HepG2 (cell line): Measurements from ENCODE around the gene CIART. TPM values are rescaled to one million over a fixed set of nuclear protein-coding genes. Genes with fewer than 3 reads are reported as not detected.

Experiments used
- AFF4 ChIP-seq: sonication (generic); formaldehyde crosslinking; IDR thresholded peaks from 2 replicates; pipeline ENCODE4 v1.4.0; 2020; ENCODE audit warnings: missing genetic modification reagents
- AKNA ChIP-seq: sonication (generic); formaldehyde crosslinking; IDR thresholded peaks from 2 replicates; pipeline ENCODE4 v1.4.0; 2020; ENCODE audit warnings: missing genetic modification reagents, borderline replicate concordance
- GFI1 ChIP-seq: sonication (generic); formaldehyde crosslinking; IDR thresholded peaks from 2 replicates; pipeline ENCODE4 v1.5.0; 2020; ENCODE audit warnings: missing genetic modification reagents, mild to moderate bottlenecking, borderline replicate concordance
- HCFC1 ChIP-seq: fragments of 150-350 bp; IDR thresholded peaks from 2 replicates; pipeline ENCODE4 v1.6.1; 2014; ENCODE audit warnings: low read depth, low read length
- JUN ChIP-seq: sonication (generic); formaldehyde crosslinking; IDR thresholded peaks from 2 replicates; pipeline ENCODE4 v1.4.0; 2020; ENCODE audit warnings: mild to moderate bottlenecking, missing genetic modification reagents
- KAT2B ChIP-seq: fragments of 150-350 bp; IDR thresholded peaks from 2 replicates; pipeline ENCODE4 v1.6.1; 2014; ENCODE audit warnings: low read depth, low read length, borderline replicate concordance
- KDM5B ChIP-seq: sonication (generic); formaldehyde crosslinking; IDR thresholded peaks from 2 replicates; pipeline ENCODE4 v1.4.0; 2020; ENCODE audit warnings: missing genetic modification reagents, mild to moderate bottlenecking, borderline replicate concordance
- KLF15 ChIP-seq: sonication (generic); formaldehyde crosslinking; IDR thresholded peaks from 2 replicates; pipeline ENCODE4 v1.8.1; 2023; ENCODE audit warnings: borderline replicate concordance, mild to moderate bottlenecking, inconsistent platforms, missing genetic modification reagents, mixed read lengths
- NFKBIZ ChIP-seq: IDR thresholded peaks from 2 replicates; pipeline ENCODE4 v1.6.1; 2018; ENCODE audit warnings: missing genetic modification reagents, missing compliant biosample characterization
- SMYD3 ChIP-seq: sonication (generic); formaldehyde crosslinking; IDR thresholded peaks from 2 replicates; pipeline ENCODE4 v1.8.1; 2023; ENCODE audit warnings: mild to moderate bottlenecking, missing genetic modification reagents
- TFDP1 ChIP-seq: IDR thresholded peaks from 2 replicates; pipeline ENCODE4 v1.6.1; 2016; ENCODE audit warnings: missing compliant biosample characterization, missing genetic modification reagents, borderline replicate concordance
- TMF1 ChIP-seq: sonication (generic); formaldehyde crosslinking; IDR thresholded peaks from 2 replicates; pipeline ENCODE4 v1.8.1; 2022; ENCODE audit warnings: low read depth, missing genetic modification reagents
- ZFYVE20 ChIP-seq: sonication (generic); formaldehyde crosslinking; IDR thresholded peaks from 2 replicates; pipeline ENCODE4 v1.8.0; 2023; ENCODE audit warnings: low read depth, mild to moderate bottlenecking, moderate library complexity, missing genetic modification reagents, borderline replicate concordance
- ZNF230 ChIP-seq: sonication (generic); formaldehyde crosslinking; IDR thresholded peaks from 2 replicates; pipeline ENCODE4 v1.4.0; 2020; ENCODE audit warnings: mild to moderate bottlenecking, missing genetic modification reagents
- ZNF792 ChIP-seq: IDR thresholded peaks from 2 replicates; pipeline ENCODE4 v1.6.1; 2016
- polyA plus RNA-seq, 8 experiments: library from polyadenylated mRNA; depleted of rRNA in 3 of 8; stranded (reverse) in 7 of 8; unstranded in 1 of 8; fragments of >200 nt; fragmentation: Illumina TruSeq in 4 of 8; extraction: Trizol in 4 of 8; gene quantifications; 2 replicates each; pipeline versions ENCODE4 v1.2.1 to v1.2.3, GENCODE V29; 2011 to 2016; ENCODE audit warnings: low read depth in 4 of 8, missing spikeins in 1 of 8, mixed read lengths in 1 of 8; ENCODE audit not compliant: insufficient read depth in 1 of 8
- total RNA-seq, 5 experiments: library from RNA; depleted of rRNA; stranded (reverse); fragments of >200 nt; fragmentation: Illumina TruSeq; extraction: Trizol; gene quantifications; 2 replicates each; pipeline ENCODE4 v1.2.3, GENCODE V29; 2016; ENCODE audit warnings: low read depth in 1 of 5
- TF ChIP-seq, protein P1 (sequence below): sonication (generic); formaldehyde crosslinking; IDR thresholded peaks from 2 replicates; pipeline ENCODE4 v1.8.1; 2022; ENCODE audit warnings: low read depth, mild to moderate bottlenecking, missing genetic modification reagents

The CIART gene
- total and polyA plus RNA-seq, 2 of the 13 experiments (the other 11 are each of a cell fraction or from before 2014, with no cell fraction given) = 0.58 TPM; not detected in 1

GRCh38 chr1:150234566-150235293, 47.6 kb upstream of the CIART start (continued):
- TF ChIP-seq AKNA = no peak
- no peak for TF ChIP-seq GFI1 (CRISPR knock-in tag)
- no peak for TF ChIP-seq HCFC1
- no peak for TF ChIP-seq KAT2B
- TF ChIP-seq ZNF792 (CRISPR knock-in tag) = no peak
- no peak for TF ChIP-seq TMF1 (CRISPR knock-in tag)
- TF ChIP-seq, protein P1, sequence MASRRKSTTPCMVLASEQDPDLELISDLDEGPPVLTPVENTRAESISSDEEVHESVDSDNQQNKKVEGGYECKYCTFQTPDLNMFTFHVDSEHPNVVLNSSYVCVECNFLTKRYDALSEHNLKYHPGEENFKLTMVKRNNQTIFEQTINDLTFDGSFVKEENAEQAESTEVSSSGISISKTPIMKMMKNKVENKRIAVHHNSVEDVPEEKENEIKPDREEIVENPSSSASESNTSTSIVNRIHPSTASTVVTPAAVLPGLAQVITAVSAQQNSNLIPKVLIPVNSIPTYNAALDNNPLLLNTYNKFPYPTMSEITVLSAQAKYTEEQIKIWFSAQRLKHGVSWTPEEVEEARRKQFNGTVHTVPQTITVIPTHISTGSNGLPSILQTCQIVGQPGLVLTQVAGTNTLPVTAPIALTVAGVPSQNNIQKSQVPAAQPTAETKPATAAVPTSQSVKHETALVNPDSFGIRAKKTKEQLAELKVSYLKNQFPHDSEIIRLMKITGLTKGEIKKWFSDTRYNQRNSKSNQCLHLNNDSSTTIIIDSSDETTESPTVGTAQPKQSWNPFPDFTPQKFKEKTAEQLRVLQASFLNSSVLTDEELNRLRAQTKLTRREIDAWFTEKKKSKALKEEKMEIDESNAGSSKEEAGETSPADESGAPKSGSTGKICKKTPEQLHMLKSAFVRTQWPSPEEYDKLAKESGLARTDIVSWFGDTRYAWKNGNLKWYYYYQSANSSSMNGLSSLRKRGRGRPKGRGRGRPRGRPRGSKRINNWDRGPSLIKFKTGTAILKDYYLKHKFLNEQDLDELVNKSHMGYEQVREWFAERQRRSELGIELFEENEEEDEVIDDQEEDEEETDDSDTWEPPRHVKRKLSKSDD (CRISPR knock-in tag) = no peak
- TF ChIP-seq TFDP1 = peak; percentile 63; the same call in 1 of the 2 replicates
- no peak for TF ChIP-seq SMYD3
- TF ChIP-seq KDM5B (CRISPR knock-in tag) = peak; percentile 42
- no peak for TF ChIP-seq ZNF230 (CRISPR knock-in tag)
- no peak for TF ChIP-seq JUN (CRISPR knock-in tag)
- no peak for TF ChIP-seq KLF15 (CRISPR knock-in tag)
- no peak for TF ChIP-seq ZFYVE20
- no peak for TF ChIP-seq AFF4 (CRISPR knock-in tag)
- TF ChIP-seq NFKBIZ (CRISPR knock-in tag) = no peak; the same call in 1 of the 2 replicates
